A673 (cell line): Measurements from ENCODE around the gene SMAD6. TPM values are rescaled to one million over a fixed set of nuclear protein-coding genes. Genes with fewer than 3 reads are reported as not detected.
"Not testable (repeated sequence)": the region's sequence is repeated elsewhere in the genome, so short reads cannot be mapped to it uniquely, and the experiment has no call there.

Experiments
- BruUV-seq: library from RNA; stranded (reverse); fragments of 400-500 nt; replicated peaks from 2 replicates; lab custom pipeline; 2021; lab: Mats Ljungman, UMichigan
- CTCF ChIA-PET: fragments of 300-600 bp; sonication (Branson Sonifier 250); formaldehyde crosslinking; loops from one replicate; lab custom pipeline; 2022; ENCODE audit warnings: antibody characterized with exemption; lab: Charles Lee
- POLR2A ChIA-PET: fragments of 300-600 bp; sonication (Branson Sonifier 250); formaldehyde crosslinking; loops from one replicate; lab custom pipeline; 2022; ENCODE audit warnings: antibody characterized with exemption; ENCODE audit not compliant: low non-redundant PET; lab: Charles Lee
- DNase-seq: peaks from one replicate; pipeline ENCODE4 v3.0.0-alpha.2; 2015; ENCODE audit warnings: low spot score
- H3K27ac ChIP-seq: fragments of 200-600 bp; sonication (generic); 2 replicates; pipeline ENCODE4 v1.5.1; 2016; ENCODE audit warnings: mixed run types, low read depth, mild to moderate bottlenecking, mixed read lengths, antibody characterized with exemption, low read length; ENCODE audit not compliant: poor library complexity, severe bottlenecking
- H3K27me3 ChIP-seq: fragments of 200-600 bp; sonication (generic); replicated peaks from 2 replicates; pipeline ENCODE4 v1.6.1; 2017; ENCODE audit warnings: mixed run types, low read depth, mild to moderate bottlenecking, mixed read lengths, antibody characterized with exemption, low read length; ENCODE audit not compliant: insufficient read depth, poor library complexity
- H3K36me3 ChIP-seq: fragments of 200-600 bp; sonication (generic); 2 replicates; pipeline ENCODE4 v1.6.1; 2016; ENCODE audit warnings: mixed run types, mild to moderate bottlenecking, mixed read lengths, antibody characterized with exemption, low read length; ENCODE audit not compliant: insufficient read depth, poor library complexity, severe bottlenecking
- H3K4me1 ChIP-seq: fragments of 200-600 bp; sonication (generic); 2 replicates; pipeline ENCODE4 v1.6.1; 2017; ENCODE audit warnings: mixed run types, mild to moderate bottlenecking, mixed read lengths, antibody characterized with exemption, low read length; ENCODE audit not compliant: insufficient read depth, poor library complexity, severe bottlenecking
- H3K4me3 ChIP-seq: fragments of 200-600 bp; sonication (generic); 2 replicates; pipeline ENCODE4 v1.5.1; 2016; ENCODE audit warnings: low read depth, mixed run types, mild to moderate bottlenecking, mixed read lengths, low read length; ENCODE audit not compliant: poor library complexity, severe bottlenecking
- H3K9me3 ChIP-seq: fragments of 200-600 bp; sonication (generic); 2 replicates; pipeline ENCODE4 v1.6.1; 2016; ENCODE audit warnings: mixed run types, low read depth, mild to moderate bottlenecking, mixed read lengths, antibody characterized with exemption, low read length; ENCODE audit not compliant: poor library complexity, severe bottlenecking
- EZH2 ChIP-seq: fragments of 200-600 bp; sonication (generic); IDR thresholded peaks from 2 replicates; pipeline ENCODE4 v1.6.1; 2017; ENCODE audit warnings: borderline replicate concordance, low read depth, mild to moderate bottlenecking, mixed read lengths, antibody characterized with exemption, low read length; ENCODE audit not compliant: poor library complexity, severe bottlenecking
- intact Hi-C: fragments of 100-400 bp; cut with micrococcal nuclease; formaldehyde crosslinking; loops from one replicate; pipeline ENCODE4 v1.10.0; 2022; ENCODE audit not compliant: unreplicated experiment
- total RNA-seq: library from RNA; stranded (reverse); gene quantifications from 2 replicates; pipeline ENCODE4 v1.2.3, GENCODE V29; 2021
- TF ChIP-seq, protein P1 (sequence below): fragments of 300-800, 200-600 bp; sonication (generic); conservative IDR thresholded peaks from 2 replicates; pipeline ENCODE4 v1.5.1; 2017; ENCODE audit warnings: low read depth, mild to moderate bottlenecking, antibody characterized with exemption, low read length, moderate library complexity, mixed read lengths

The SMAD6 gene
- total RNA-seq, 1 experiment from 2014 or later: 63.9 TPM

DNA sequence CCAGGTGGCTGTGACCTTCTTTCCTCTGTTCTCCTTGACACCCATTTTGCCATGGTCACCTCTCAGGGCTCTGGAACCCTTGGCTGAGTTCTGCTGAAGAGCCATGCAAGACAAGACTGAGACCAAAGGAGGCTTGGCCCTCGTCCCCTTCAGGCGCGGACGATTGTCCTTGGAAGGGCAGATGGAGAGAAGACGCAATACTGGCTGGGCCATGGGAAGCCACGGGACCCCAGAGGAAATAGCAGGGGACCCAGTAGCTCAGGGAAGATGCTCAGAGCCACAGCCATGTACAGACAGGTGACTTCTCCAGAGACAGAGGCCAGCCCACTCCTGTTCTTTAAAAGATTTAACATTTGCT, 125.6 kb downstream of the SMAD6 start:
- DNase-seq: no peak
- peaks cover 4% of the 10 kb centered on the region for H3K4me1 ChIP-seq
- CTCF ChIA-PET: no interaction called here
- no peaks in the 10 kb centered on the region for H3K9me3 ChIP-seq
- no peak overlapping the region for H3K4me3 ChIP-seq
- no peaks in the 10 kb centered on the region for H3K27me3 ChIP-seq
- POLR2A ChIA-PET: no interaction called here
- intact Hi-C loops: no loop called here
- TF ChIP-seq EZH2: no peak
- TF ChIP-seq, protein P1, sequence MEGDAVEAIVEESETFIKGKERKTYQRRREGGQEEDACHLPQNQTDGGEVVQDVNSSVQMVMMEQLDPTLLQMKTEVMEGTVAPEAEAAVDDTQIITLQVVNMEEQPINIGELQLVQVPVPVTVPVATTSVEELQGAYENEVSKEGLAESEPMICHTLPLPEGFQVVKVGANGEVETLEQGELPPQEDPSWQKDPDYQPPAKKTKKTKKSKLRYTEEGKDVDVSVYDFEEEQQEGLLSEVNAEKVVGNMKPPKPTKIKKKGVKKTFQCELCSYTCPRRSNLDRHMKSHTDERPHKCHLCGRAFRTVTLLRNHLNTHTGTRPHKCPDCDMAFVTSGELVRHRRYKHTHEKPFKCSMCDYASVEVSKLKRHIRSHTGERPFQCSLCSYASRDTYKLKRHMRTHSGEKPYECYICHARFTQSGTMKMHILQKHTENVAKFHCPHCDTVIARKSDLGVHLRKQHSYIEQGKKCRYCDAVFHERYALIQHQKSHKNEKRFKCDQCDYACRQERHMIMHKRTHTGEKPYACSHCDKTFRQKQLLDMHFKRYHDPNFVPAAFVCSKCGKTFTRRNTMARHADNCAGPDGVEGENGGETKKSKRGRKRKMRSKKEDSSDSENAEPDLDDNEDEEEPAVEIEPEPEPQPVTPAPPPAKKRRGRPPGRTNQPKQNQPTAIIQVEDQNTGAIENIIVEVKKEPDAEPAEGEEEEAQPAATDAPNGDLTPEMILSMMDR: no peak
- BruUV-seq: no TSS peak
- H3K27ac ChIP-seq: no peak overlapping the region
- H3K36me3 ChIP-seq: no peaks in the 10 kb centered on the region

DNA sequence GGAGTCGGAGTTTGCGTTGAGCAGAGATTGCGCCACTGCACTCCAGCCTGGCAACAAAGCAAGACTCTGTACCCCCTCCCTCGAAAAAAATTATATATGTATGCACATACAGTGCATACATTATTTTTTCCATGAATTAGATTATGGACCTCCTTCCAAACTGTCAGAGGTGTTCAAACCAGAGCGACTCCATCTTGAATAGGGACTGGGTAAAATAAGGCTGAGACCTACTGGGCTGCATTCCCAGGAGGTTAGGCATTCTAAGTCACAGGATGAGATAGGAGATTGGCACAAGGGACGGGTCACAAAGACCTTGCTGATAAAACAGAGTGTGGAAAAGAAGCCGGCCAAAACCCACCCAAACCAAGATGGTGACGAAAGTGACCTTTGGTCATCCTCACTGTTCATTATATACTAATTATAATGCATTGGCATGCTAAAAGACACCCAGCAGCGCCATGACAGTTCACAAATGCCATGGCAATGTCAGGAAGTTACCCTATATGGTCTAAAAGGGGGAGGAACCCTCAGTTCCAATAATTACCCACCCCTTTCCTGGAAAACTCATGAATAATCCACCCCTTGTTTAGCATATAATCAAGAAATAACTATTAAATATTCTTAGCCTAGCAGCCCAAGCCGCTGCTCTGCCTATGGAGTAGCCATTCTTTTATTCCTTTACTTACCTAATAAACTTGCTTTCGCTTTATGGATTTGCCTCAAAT, 126.9 kb downstream of the SMAD6 start:
- DNase-seq, H3K4me3 ChIP-seq, H3K27me3 ChIP-seq, BruUV-seq, intact Hi-C loops, CTCF ChIA-PET, POLR2A ChIA-PET, H3K27ac ChIP-seq, H3K36me3 ChIP-seq, H3K9me3 ChIP-seq: not testable (repeated sequence)
- H3K4me1 ChIP-seq: peaks cover 12% of the 10 kb centered on the region

DNA sequence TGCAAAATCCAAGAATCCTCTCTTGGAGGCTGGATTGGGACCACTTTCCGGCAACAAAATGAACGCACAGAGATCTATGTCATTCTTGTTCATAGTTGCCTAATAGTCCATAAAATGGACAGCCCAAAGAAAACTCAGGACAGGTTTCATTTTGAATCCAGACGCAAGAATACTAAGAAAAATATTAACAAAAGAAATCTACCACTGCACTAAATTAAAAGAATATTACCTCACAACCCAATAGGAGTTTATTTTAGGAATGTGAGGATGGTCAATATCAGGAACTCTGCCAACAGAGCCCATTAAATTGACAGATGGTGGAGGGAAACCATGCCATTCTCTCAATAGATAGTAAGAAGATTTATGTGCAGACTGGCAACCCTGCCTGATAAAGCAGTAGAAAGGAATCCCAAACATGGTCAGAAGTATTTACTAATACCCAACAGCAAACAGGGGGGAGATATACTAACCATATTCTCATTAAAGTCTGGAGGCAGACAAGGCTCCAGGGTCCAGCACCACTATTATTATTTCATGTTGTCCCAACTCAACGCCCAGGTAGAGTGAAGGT, 127.6 kb downstream of the SMAD6 start:
- intact Hi-C loops: no loop called here
- peaks cover 13% of the 10 kb centered on the region for H3K4me1 ChIP-seq

More for the DNA sequence above, 127.6 kb downstream of the SMAD6 start:
- BruUV-seq: no TSS peak
- TF ChIP-seq, protein P1: no peak
- TF ChIP-seq EZH2: no peak
- Histone ChIP-seq H3K27ac (no peak overlapping the region), H3K9me3 (no peaks in the 10 kb centered on the region), H3K4me3 (no peak overlapping the region), H3K27me3 (no peaks in the 10 kb centered on the region), H3K36me3 (no peaks in the 10 kb centered on the region)
- CTCF ChIA-PET: no interaction called here
- no peak for DNase-seq
- POLR2A ChIA-PET: no interaction called here
